ENCODE data around the gene SLC19A3.
"Not testable (repeated sequence)": the region's sequence is repeated elsewhere in the genome, so short reads cannot be mapped to it uniquely, and the experiment has no call there.

The SLC19A3 gene

DNA sequence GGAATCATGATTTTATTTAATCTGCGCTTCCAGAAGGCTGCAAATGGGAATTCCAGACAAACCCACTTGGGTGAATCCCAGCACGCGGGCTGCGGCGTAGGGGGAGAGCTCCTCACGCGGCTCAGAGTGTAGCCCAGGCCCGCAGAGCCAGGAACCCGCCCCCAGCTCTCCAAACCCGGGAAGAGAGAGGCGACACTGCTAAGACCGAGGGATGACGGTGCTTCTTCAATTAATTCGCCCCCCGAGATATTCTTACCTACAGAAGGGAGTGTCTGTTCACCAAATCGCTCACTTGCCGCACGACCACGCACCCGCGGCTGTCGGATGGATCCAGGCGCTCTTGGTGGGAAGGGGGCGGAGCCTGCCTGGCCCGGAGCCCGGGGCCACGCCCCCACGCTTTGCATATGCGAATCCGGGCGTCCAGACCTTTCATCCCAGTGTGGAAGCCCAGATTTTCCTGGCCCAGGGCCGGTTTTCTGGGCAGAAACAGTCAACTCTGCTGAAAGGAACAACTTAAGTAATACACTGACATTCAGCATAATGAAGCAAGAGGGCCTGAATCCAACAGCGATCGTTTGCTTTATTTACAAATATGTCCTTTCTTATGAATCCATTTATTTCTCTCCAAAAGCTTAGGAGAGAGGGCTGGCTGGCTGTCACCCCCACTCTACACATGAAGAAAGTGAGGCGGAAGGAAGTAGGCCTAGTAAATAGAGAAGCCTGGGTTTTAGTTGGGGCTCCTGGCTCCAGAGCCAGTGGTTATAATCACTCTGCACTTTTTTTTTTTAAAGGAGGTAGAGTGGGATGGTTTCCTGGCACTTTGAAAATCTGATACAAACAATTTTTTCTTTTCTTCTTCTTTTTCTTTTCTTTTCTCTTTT lies at the start of gene SLC19A3:
Gene SLC19A3 (minus strand): TSS at position 342 of the 881 bp plus-strand sequence. CDS start 15,710 bp downstream, outside the sequence.
- DNase-seq: peak; percentile 32

DNA sequence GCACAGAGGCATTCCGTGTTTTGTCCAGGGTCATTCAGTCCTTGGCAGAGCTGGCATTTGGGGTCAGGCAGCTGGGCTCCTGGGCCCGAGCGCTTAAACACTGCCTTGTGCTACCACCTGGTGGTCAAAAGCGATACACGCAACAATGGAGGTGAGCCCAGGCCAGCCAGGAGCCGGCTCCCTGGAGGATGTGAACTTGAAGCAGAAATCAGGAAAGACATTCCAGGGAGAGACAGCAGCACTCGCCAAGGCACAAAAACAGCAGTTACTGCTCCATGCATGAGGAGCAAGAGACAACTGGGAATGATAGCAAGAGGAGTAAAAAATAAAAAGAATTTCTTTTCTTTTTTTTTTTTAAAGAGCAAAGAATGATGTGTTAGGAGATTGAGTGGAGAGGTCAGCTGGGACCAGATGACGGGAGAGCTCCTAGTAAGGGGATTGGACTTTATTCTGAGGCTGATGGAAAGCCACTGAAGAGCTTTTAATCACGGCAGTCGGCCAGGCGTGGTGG lies 48.6 kb upstream of the SLC19A3 start:
- DNase-seq: peak; percentile 78

DNA sequence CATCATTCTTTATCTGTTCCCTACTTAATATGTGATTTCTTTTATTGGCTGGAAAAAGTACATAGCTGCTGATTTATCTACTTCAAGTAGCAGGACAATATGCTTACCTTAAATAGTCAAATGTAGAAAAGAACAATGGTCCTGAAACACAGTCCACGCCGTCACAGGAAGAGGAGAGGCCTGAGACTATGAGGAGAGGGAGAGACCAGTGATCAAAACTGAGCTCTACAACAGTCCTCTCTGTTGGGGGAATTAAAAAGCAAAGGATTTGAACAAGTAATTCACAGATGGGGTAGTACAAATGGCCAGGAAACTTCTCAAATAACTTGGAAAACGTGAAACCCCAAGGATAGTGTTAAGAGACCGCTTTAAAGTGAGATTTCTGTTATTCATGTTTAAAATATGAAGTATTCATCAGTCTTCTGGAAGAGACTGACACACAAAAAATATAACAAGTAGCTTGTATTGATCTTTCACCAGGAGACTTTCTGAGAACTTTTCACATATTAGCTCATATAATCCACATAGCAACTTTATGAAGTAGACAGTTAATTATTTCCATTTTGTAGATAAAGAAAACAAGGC lies 48.1 kb upstream of the SLC19A3 start:
- no peak for DNase-seq

DNA sequence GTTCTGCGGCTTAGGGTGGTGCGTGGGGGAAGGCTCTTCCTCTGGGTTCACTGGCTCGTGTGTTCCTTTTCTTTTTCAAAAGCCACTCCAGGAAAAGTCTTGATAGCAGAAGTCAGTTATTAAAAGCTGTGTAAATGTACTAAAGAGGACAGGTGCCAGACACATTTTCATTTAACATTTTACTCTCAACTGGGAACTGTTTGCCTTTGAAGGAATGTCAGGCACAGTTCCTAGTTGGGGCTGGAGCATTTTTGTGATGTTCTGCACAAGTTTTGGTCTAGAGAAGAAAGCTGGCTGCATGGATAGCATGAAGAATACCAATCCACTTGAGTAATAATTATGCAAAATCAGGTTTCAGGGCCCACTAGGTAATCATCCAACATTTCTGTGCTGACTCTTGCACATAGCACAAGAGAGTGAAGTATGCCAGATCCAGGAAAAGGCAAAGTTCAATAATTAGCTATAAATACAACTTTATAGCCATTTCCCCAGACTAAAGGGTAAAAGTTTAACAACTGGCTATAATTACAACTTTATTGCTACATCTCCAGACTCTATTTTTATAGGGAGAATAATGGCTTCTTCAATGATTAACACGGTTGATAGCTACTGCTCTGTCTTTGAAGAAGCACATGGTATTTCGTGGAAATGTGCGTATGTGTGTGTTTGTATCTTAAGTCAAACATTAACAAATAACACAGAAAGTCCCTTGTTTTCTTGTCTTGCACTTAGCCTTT lies 44.1 kb upstream of the SLC19A3 start:
- no peak for DNase-seq

DNA sequence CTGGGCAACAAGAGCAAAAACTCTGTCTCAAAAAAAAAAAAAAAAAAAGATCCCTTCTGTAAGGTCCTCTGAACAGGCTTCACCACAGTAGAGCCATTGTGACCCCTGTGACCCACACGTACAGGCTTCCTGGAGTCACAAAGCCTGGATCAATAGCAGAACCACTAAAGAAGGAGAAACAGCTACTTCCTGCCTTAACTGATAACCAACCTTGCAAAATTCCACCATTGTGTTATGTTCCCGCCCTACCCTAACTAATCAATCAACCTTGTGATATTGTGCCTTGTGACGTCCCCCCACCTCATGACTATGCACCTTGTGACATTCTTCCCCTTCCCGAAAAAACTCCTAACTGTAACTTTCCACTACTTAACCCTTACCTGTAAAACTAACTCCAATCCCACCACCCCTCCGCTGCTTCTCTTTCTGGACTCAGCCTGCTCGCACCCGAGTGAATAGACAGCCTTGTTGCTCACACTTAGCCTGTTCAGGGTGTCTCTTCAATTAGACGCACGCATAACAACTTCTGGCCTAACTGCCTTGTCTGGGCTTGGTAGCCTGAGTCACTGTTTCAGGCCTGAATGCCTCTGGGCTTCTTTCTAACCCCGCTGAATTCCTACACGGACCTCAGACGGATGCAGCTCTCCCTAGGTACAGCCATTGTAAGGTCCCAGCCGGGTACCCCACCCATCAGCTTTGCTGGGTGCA lies 41.7 kb upstream of the SLC19A3 start:
- no peak for DNase-seq

GRCh38 chr2:227756261-227756660 lies 38.4 kb upstream of the SLC19A3 start:
- DNase-seq: not testable (repeated sequence)

DNA sequence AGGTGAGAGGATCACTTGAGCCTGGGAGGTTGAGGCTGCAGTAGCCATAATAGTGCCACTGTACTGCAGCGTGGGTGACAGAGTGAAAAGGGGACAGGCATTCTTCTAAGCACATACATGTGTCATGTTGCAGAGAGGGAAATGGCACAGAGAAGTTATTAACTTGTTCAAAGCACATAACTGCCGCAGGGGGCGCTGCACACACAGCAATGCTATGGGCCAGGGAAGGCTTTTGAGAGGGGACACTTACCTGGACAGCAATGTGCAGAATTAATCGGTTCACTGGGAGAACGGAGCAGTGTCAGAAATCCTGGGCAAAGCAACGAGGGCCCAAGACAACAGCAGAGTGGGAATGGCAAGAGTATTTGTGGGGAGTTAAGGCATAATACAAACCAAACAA lies 30.3 kb upstream of the SLC19A3 start:
- DNase-seq: no peak

DNA sequence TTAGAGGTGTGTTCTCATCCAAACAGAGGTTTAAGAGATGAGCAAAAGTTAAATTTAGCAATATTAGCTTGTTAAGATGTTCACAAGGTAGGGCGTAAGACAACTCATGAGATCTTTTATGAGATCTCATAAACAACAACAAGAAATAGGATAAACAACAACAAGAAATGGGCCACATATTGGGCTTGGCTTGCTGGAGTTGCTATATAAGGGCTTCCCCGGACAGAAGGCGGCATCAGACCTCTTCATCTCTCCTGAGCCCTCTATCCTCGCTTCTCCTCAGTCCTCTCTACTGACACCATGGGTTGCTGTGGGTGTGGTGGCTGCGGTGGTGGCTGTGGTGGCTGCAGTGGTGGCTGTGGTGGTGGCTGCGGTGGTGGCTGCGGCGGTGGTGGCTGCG lies 27.8 kb upstream of the SLC19A3 start, which contains the start of gene SCYGR8:
Gene SCYGR8 (plus strand): TSS at position 301 of the 400 bp plus-strand sequence. CDS start 0 bp downstream, at position 301.
- no peak for DNase-seq

DNA sequence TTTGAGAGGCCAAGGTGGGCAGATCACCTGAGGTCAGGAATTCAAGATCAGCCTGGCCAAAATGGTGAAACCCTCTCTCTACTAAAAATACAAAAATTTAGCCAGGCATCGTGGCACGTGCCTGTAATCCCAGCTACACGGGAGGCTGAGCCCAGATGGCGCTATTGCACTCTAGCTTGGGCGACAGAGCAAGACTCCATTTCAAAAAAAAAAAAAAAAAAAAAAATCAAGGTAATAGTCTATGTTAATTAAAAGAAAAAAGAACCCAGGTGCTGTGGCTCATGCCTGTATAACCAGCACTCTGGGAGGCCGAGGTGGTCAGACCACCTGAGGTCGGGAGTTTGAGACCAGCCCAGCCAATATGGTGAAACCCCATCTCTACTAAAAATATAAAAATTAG lies 22.9 kb upstream of the SLC19A3 start:
- peak; percentile 29 for DNase-seq

DNA sequence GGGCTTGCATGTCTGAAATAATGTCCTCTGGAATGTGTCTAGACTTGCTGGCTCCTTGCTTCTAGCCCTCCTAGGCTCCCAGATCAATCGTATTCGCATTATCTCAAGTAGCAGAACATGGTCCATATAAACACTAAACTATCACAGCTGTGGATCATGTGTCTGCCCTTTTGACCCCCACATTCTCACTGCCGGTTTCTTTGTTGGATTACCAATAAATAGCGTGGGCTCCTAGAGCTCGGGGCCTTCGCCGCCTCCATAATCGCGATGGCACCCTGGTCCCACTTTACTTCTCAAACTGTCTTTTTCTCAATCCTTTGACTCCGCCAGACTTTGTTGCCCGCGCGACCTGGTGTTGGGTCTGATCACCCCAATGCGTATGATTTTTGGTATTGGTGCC lies 21.5 kb upstream of the SLC19A3 start:
- DNase-seq: no peak

GRCh38 chr2:227728035-227728434 lies 10.2 kb upstream of the SLC19A3 start, which contains the start of gene SCYGR7:
Gene SCYGR7 (plus strand): TSS chr2:227728335. CDS start chr2:227728335, 0 bp downstream.
- no peak for DNase-seq

DNA sequence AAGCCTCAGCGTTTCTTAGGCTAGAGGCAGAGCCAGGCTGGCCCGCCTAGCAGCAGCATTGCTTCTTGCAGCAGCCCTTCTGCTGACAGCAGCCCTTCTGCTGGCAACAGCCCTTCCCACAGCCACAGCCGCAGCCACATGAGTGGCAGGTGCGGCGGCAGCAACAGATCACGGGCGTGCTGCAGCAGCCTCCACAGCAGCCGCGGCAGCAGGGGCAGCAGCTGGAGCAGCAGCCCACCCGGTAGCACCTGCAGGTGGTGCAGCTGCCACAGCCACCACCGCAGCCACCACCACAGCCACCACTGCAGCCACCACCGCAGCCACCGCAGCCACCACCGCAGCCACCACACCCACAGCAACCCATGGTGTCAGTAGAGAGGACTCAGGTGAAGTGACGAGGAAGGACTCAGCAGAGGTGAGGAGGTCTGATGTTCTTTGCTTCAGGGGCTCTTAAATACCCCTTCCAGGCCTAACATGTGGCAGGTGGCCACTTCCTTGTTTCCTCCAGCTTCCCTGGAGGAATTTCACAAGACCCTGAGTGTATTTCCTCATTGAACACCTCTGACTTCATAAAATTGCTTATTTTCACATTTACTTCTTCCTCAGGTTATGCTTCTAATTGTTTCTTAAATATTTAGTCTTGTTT lies 6.7 kb upstream of the SLC19A3 start, which contains the start of gene SCYGR6:
Gene SCYGR6 (minus strand): TSS at position 364 of the 646 bp plus-strand sequence. CDS start 0 bp downstream, at position 364.
- no peak for DNase-seq

DNA sequence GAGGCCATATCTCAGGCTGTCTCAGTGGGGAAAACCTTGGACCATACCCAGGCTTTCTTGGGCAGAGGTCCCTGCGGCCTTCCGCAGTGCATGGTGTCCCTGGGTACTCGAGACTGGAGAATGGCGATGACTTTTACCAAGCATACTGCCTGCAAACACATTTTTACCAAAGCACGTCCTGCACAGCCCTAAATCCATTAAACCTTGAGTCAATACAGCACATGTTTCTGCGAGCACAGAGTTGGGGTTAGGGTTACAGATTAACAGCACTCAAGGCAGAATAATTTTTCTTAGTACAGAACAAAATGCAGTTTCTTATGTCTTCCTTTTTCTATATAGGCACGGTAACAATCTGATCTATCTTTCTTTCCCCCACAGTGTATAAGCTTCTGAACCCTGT lies 5.0 kb upstream of the SLC19A3 start:
- not testable (repeated sequence) for DNase-seq

DNA sequence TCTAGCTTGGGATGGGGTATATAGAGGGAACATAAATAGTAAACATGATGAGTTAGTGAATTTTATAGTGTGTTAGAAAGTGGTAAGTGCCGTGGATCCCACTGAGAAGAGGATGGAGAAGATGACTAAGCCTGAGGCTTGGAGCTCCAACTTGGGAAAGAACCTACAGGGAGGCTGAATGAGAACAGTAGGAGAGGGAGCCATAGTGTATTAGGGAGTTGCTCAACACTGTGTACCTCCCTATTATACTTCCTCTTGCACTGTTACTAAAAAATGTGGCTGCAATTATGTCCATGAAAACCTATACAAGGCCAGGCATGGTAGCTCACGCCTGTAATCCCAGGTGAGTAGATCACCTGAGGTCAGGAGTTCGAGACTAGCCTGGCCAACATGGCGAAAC lies 2.9 kb upstream of the SLC19A3 start:
- DNase-seq: no peak

DNA sequence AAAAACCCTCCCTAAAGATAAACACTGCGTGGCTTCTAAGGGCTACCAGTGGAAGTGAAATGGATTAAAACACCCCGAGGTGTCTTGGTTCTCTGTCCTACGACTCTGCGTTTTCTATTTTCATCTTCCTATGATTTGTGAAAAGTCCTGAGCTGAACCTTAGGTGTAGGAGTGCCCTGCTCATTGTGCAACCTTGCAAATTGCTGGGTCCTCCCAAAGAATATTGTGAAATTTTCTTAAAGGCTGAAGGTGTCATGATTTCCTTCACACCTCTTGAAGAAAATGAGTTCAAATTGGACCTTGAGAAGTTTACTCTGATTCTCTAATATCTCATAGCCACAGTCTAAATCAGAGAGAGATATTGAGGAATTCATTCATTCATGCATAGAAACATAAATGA lies 1.8 kb upstream of the SLC19A3 start:
- no peak for DNase-seq

- DNase-seq: no peak
Observed at GRCh38 chr2:227716501-227716900, 1.3 kb downstream of the SLC19A3 start.

DNA sequence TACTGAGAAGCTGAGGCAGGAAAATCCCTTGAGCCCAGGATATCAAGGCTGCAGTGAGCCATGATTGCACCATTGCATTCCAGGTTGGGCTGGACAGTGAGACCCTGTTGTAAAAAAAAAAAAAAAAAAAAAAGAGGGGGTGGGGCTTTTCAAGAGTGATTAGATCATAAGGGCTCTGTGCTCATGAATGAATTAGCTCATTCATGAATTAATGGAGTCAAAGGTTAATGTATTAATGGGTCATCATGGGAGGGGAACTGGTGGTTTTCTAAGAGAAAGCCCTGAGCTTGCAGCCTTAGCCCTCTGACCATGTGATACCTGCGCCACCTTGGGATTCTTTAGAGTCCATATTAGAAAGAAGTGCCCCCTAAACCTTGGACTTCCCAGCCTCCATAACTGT lies 4.5 kb downstream of the SLC19A3 start:
- DNase-seq: no peak

DNA sequence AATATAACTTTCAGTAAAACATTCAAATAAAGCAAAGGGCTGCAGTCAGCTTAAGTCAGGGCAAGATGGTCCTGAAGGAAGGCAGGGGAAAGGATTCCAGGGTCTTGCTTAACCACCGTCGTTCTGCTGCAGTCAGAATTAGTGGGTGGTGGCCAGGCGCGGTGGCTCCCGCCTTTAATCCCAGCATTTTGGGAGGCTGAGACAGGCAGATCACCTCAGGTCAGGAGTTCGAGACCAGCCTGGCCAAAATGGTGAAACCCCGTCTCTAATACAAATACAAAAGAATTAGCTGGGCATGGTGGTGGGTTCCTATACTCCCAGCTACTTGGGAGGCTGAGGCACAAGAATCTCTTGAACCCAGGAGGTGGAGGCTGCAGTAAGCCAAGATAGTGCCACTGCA lies 6.8 kb downstream of the SLC19A3 start:
- no peak for DNase-seq

- no peak for DNase-seq
Observed at GRCh38 chr2:227707390-227707789, 10.4 kb downstream of the SLC19A3 start.

- DNase-seq: no peak
Observed at GRCh38 chr2:227706859-227707258, 11.0 kb downstream of the SLC19A3 start.

DNA sequence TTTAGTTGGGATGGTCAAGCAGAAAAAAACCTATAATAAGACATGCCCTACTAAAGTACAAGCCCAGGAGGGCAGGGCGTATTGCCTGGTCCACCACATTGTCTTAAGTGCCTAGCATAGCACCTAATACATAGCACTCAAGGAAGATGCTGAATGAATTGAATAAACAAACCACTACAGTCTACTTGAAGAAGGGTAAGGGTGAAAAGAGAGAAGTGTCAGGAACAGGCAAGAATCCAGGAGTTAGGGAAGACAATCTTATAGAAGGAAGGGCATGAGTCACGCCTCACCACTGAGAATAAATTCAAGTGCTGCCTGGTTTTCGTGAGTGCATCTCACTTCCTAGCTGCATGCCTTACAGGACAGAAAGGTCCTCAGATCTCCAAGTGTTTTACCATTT lies 13.9 kb downstream of the SLC19A3 start:
- DNase-seq: no peak

- no peak for DNase-seq
Observed at GRCh38 chr2:227703280-227703732, 14.5 kb downstream of the SLC19A3 start.

All from stimulated activated CD8-positive, alpha-beta memory T cell treated with anti-CD3 and anti-CD28 coated beads, Interleukin-4, amount 100 ng/mL, for 48 hours (primary cell).